Skeletal muscle cell (primary cell): Measurements from ENCODE around the gene LCE7A.

Experiments
- DNase-seq: peaks from one replicate; pipeline ENCODE4 v3.0.0-alpha.2; 2010; ENCODE audit warnings: low read depth
- H3K4me3 ChIP-seq: 2 replicates; pipeline ENCODE4 v1.5.1; 2011; ENCODE audit warnings: low read depth, mild to moderate bottlenecking, control low read depth, low read length, moderate library complexity

LCE7A gene

DNA sequence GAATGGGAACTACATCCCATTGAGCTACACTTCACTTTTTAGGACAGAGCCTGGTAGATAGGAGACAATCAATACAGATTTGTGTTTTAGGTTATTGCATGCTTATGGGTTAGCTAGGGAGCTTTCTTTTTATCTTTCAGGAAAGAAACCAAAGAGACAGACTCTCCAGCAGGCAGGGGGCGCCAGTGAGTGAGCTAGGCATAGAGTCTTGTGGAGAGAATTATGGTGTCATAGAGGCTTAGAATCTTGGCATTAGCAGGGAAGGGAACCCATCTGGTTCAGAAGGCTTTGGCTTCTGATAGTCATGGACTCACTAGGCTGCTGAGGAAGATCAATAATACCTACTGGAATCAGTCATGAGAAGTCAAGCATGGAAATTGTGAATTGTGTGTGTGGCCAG, 18.2 kb downstream of the LCE7A start, which contains the start of gene SMCP:
Gene SMCP, plus strand, starts transcription at position 281 of the 400 bp plus-strand sequence. CDS start 6,101 bp downstream, outside the sequence.
- no peak for DNase-seq

DNA sequence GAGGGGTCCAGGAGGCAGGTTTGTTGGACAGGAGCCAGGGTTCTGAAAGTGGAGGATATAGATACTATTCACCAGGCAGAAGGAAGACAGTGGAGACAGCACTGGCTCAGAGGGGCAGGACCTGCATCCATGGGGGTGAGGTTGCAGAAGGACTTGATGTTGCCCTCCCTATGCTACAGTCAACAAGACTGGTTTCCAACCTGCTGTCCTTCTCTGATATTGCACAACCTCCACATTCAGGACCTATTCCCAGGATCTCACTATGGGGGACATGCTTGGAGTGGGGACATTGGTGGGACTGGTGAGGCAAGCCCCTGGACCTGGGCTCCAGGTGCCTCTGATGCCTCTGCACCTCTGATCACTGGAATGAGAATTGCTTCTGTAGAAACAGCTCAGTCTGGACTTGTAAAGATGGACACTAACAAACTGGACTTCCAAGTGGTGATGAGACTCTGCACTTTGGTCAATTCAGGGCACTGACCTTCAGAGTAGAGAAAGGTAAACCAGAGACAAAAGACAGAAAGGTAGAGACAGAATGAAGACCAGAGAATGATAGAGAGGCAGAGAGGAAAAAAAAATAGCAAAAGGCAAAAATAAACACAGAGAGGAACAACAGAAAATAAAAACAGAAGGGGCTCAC, 19.9 kb downstream of the LCE7A start:
- no peak for DNase-seq
- no peak overlapping the region for H3K4me3 ChIP-seq

More for the DNA sequence above, 18.2 kb downstream of the LCE7A start, which contains the start of gene SMCP:
- H3K4me3 ChIP-seq = no peak within 1 kb of the TSS

GRCh38 chr1:152880316-152880715, 20.5 kb downstream of the LCE7A start:
- H3K4me3 ChIP-seq = no peak overlapping the region
- no peak for DNase-seq

DNA sequence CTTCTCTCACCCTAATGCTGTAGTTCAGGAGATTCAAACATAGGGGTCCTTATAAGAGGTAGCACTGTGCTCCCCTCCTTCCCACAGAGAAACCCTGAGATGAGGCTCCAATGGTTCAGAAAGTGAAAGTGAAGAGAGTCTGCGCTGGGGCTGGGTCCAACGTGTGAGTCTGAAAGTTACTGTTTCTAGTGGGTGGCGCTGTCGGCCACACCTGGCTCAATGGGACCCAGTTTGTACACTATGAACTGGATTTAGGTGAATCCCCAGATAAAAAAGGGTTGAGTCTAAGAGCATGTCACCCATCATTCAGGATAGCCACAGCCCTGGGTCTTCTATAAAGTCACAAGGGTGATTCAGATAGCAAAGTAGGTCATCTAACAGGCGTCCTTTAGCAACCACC, 21.1 kb downstream of the LCE7A start:
- H3K4me3 ChIP-seq = no peak overlapping the region
- DNase-seq = no peak

DNA sequence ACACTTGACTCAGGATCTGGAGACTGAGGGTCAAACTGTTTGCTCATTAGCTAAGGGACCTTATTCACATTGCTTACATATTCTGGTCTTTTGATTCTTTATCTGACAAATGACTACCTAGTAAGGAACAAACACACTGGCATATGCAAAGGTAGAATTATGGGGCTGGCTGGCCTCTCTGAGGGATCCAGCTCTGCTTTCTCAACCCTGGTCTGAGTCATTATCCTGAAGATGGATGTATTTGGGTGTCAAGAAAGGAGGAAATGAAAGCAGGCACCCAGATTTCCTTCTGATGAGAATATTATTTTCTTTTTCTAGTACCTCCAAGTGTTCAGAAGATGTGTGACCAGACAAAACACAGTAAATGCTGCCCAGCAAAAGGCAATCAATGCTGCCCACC, 24.3 kb downstream of the LCE7A start:
- no peak for DNase-seq
- H3K4me3 ChIP-seq = no peak overlapping the region

- H3K4me3 ChIP-seq = no peak overlapping the region
- no peak for DNase-seq
These were observed 24.7 kb downstream of the LCE7A start for GRCh38 chr1:152884506-152884905.

- DNase-seq = peak; percentile 55
- no peak overlapping the region for H3K4me3 ChIP-seq
These were observed 25.3 kb downstream of the LCE7A start for GRCh38 chr1:152884966-152885624.

GRCh38 chr1:152886085-152886484, 26.3 kb downstream of the LCE7A start:
- no peak for DNase-seq
- H3K4me3 ChIP-seq = no peak overlapping the region

DNA sequence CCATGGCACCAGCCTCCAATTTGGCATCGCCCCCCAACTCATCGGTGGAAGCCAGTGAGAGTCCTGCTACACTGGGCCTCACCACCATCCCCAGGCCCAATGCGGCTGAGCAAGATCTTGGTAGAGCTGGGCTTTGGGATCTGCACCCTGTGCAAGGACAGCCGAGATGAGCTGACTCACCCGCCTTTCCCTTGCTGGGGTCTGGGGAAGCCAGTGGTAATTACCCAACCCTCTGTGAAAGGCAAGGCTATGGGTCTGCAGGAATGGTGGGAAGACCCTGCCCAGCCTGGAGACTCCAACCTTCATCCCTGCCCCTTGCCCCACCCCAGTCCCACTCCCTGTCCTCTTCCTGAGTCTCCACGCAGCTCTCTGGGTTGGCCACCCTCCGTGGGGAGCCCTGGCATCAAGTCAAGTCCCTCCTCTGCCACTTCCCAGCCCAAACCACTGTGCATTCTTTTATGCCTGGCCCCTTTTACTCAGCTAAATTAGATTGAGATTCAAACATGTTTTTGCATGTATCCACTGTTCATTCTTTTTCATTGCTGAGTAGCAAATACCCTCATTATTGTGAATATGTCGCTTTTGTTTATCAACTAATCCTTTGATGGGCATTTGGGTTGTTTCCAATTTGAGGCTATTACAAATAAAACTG, 27.1 kb downstream of the LCE7A start:
- no peak for DNase-seq

GRCh38 chr1:152888126-152888525, 28.3 kb downstream of the LCE7A start:
- no peak overlapping the region for H3K4me3 ChIP-seq
- no peak for DNase-seq

More for the DNA sequence above, 27.1 kb downstream of the LCE7A start:
- no peak overlapping the region for H3K4me3 ChIP-seq

DNA sequence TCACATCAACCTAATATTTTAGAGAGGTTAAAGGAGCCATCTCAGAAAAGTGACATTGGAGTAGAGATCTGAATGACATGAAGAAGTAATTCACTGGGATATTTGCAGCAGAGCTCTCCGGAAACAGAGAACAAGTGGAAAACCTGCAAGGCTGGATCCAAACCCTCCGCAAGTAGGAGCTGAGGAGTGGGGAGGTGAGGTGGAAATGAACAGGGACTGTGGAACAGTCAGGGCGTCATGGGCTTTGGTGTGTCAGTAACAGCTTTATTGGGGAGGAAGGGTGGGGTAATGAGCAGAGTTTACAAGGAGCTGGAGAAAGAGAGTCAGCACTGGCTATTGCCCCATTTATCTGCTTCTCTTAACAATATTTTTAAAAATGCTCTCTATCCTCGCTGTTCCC, 39.2 kb downstream of the LCE7A start:
- no peak for DNase-seq
- no peak overlapping the region for H3K4me3 ChIP-seq

- no peak overlapping the region for H3K4me3 ChIP-seq
- DNase-seq = no peak
These were observed 40.1 kb downstream of the LCE7A start for GRCh38 chr1:152899883-152900282.

DNA sequence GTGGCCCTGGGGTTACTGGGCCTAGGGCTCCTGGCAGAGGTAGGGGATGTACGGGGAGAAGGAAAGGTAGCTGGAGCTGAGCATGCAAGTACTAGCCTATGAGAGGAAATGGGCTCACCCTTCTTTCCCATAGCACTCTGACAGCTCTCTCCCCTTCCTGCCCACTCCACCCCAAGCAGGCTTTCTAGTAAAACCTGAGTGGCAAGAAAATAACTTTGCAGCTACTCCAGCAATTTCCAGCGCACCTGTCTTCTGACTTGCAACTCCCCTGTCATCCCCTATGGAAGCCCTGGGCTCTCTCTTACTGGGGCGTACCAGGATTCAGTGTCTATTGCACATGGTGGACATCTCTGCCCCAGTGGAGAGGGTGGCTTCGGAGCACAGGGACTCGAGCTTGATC, 41.8 kb downstream of the LCE7A start:
- DNase-seq = no peak
- H3K4me3 ChIP-seq = no peak overlapping the region

GRCh38 chr1:152902636-152903035, 42.8 kb downstream of the LCE7A start:
- no peak overlapping the region for H3K4me3 ChIP-seq
- DNase-seq = no peak

- DNase-seq = no peak
- H3K4me3 ChIP-seq = no peak overlapping the region
These were observed 45.1 kb downstream of the LCE7A start for GRCh38 chr1:152904688-152905440.

GRCh38 chr1:152906023-152906565, 46.3 kb downstream of the LCE7A start:
- DNase-seq = peak; percentile 26
- no peak overlapping the region for H3K4me3 ChIP-seq

- H3K4me3 ChIP-seq = no peak within 1 kb of the TSS
- peak; percentile 7 for DNase-seq
These were observed 48.1 kb downstream of the LCE7A start, which contains the start of gene IVL for GRCh38 chr1:152907686-152908601. TSS of gene IVL (plus strand) at chr1:152908546. CDS start at chr1:152909798, 1,252 bp downstream.

GRCh38 chr1:152909206-152909605, 49.4 kb downstream of the LCE7A start:
- DNase-seq = no peak
- no peak overlapping the region for H3K4me3 ChIP-seq
